Bronchial epithelial cell (primary cell): ENCODE data around the gene KRTAP2-3. TPM values are rescaled to one million over a fixed set of nuclear protein-coding genes. Genes with fewer than 3 reads are reported as not detected.
A peak's percentile ranks its signal among the peaks of the same experiment; 100 is the strongest.
"Not testable (repeated sequence)": the region's sequence is repeated elsewhere in the genome, so short reads cannot be mapped to it uniquely, and the experiment has no call there.

Source experiments
- DNase-seq: peaks from one replicate; pipeline ENCODE4 v3.0.0-alpha.2; 2010; ENCODE audit warnings: low read depth
- FAIRE-seq: peaks from 2 replicates; lab custom pipeline; 2011; peaks lifted over from hg19 to GRCh38; lab: Jason Lieb, UNC
- H3K27me3 ChIP-seq: 2 replicates; pipeline ENCODE4 v1.5.1; 2011; ENCODE audit warnings: low read length; ENCODE audit not compliant: control insufficient read depth, insufficient read depth
- H3K36me3 ChIP-seq: 2 replicates; pipeline ENCODE4 v1.5.1; 2011; ENCODE audit warnings: low read length; ENCODE audit not compliant: control insufficient read depth, insufficient read depth
- H3K4me3 ChIP-seq: 2 replicates; pipeline ENCODE4 v1.5.1; 2011; ENCODE audit warnings: mild to moderate bottlenecking, low read depth, low read length, control low read depth
- CTCF ChIP-seq: IDR thresholded peaks from 2 replicates; pipeline ENCODE4 v1.5.1; 2011; ENCODE audit warnings: mild to moderate bottlenecking, moderate library complexity, low read length, control low read depth, inconsistent platforms; ENCODE audit not compliant: insufficient read depth, severe bottlenecking
- total RNA-seq: library from RNA; depleted of rRNA; stranded (reverse); fragments of >200 nt; gene quantifications from 2 replicates; pipeline ENCODE4 v1.2.1, GENCODE V29; 2014

Gene KRTAP2-3
- total RNA-seq, 1 donor from 2014 or later, result not detected

- Histone ChIP-seq H3K4me3 (no peak overlapping the region), H3K27me3 (no peaks in the 10 kb centered on the region), H3K36me3 (no peaks in the 10 kb centered on the region)
- no peak for DNase-seq
- TF ChIP-seq CTCF, result no peak
- no peak for FAIRE-seq
These were observed 1.2 kb downstream of the KRTAP2-3 start for GRCh38 chr17:41058741-41059140.

GRCh38 chr17:41057547-41057946 is 2.4 kb downstream of the KRTAP2-3 start:
- H3K27me3 ChIP-seq, result no peaks in the 10 kb centered on the region
- H3K4me3 ChIP-seq, result no peak overlapping the region
- TF ChIP-seq CTCF, result no peak
- FAIRE-seq, result no peak
- no peaks in the 10 kb centered on the region for H3K36me3 ChIP-seq
- DNase-seq, result no peak

- not testable (repeated sequence) for FAIRE-seq, H3K27me3 ChIP-seq, DNase-seq, H3K36me3 ChIP-seq, H3K4me3 ChIP-seq
These were observed 4.8 kb downstream of the KRTAP2-3 start, which contains the start of gene KRTAP2-2 for GRCh38 chr17:41055130-41055529. TSS of gene KRTAP2-2 (minus strand) at chr17:41055230. CDS start at chr17:41055211, 19 bp downstream.

- not testable (repeated sequence) for H3K27me3 ChIP-seq, DNase-seq, H3K36me3 ChIP-seq, H3K4me3 ChIP-seq
- FAIRE-seq, result peak; percentile 23
These were observed 5.4 kb downstream of the KRTAP2-3 start for GRCh38 chr17:41054556-41054955.

GRCh38 chr17:41054025-41054424 is 5.9 kb downstream of the KRTAP2-3 start:
- DNase-seq (no peak), FAIRE-seq (no peak)
- Histone ChIP-seq H3K36me3 (no peaks in the 10 kb centered on the region), H3K27me3 (no peaks in the 10 kb centered on the region), H3K4me3 (no peak overlapping the region)
- no peak for TF ChIP-seq CTCF

- FAIRE-seq (no peak), DNase-seq (no peak)
- TF ChIP-seq CTCF, result no peak
- H3K36me3 ChIP-seq, result no peaks in the 10 kb centered on the region
- H3K4me3 ChIP-seq, result no peak overlapping the region
- no peaks in the 10 kb centered on the region for H3K27me3 ChIP-seq
These were observed 7.3 kb downstream of the KRTAP2-3 start for GRCh38 chr17:41052566-41052965.

GRCh38 chr17:41049110-41049509 is 10.8 kb downstream of the KRTAP2-3 start:
- Histone ChIP-seq H3K27me3 (no peaks in the 10 kb centered on the region), H3K36me3 (no peaks in the 10 kb centered on the region), H3K4me3 (no peak overlapping the region)
- DNase-seq (no peak), FAIRE-seq (peak; percentile 23)
- no peak for TF ChIP-seq CTCF
